ENCODE data around the gene ANKS1A. TPM values are rescaled to one million over a fixed set of nuclear protein-coding genes. Genes with fewer than 3 reads are reported as not detected.

Gene ANKS1A
- total RNA-seq, 1 donor from 2014 or later: 33.5 TPM

DNA sequence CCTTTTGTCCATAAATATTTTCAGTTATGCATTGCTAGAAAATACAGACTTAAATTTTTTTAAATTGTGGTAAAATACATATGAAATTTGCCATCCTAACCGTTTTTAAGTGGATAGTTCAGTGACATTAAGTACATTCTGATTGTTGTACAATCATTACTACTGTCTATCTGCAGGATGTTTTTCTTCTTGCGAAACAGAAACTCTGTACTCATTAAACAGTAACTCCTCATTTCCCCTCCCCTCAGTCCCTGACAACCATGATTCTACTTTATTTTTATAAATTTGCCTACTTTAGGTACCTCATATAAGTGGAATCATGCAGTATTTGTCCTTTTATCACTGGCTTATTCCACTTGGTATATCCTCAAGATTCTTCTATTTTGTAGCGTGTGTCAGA lies 22.5 kb upstream of the ANKS1A start:
- H3K36me3 ChIP-seq: peaks cover 45% of the 10 kb centered on the region
- DNase-seq: no peak
- intact Hi-C loops (cut with micrococcal nuclease): no loop called here

DNA sequence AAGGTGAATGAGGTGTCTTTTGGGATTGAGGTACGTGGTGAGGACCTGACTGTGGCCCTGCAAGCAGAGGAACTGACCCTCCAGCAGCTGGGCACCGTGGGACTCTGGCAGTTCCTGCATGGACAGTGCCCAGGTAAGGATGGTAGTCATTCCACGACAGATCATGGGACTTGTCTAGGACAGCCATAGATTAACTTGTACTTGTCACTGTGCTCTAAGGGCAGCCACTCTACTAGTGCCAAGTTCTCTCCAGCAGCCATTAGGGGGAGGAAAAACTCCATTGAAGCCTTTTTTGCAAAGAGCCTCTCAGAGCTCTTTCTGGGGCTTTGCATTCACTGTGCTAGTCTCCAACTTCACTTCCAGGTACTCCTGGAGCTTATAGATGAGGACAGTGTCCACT lies 21.6 kb upstream of the ANKS1A start:
- no peak for DNase-seq
- H3K4me1 ChIP-seq: peaks cover 41% of the 10 kb centered on the region
- H3K27me3 ChIP-seq (ENCODE audit: low read depth): no peaks in the 10 kb centered on the region
- H3K4me3 ChIP-seq: no peak overlapping the region
- H3K36me3 ChIP-seq: peaks cover 51% of the 10 kb centered on the region
- peak overlapping the region; percentile 78 for H3K27ac ChIP-seq (replicated peaks)
- intact Hi-C loops (cut with micrococcal nuclease): no loop called here
- peak; percentile 47 for TF ChIP-seq CTCF (IDR thresholded peaks at IDR 0.05; ENCODE audit: borderline replicate concordance)
- H3K9me3 ChIP-seq (replicated peaks): no peaks in the 10 kb centered on the region

More for the DNA sequence above, 22.5 kb upstream of the ANKS1A start:
- H3K9me3 ChIP-seq (replicated peaks): no peaks in the 10 kb centered on the region
- H3K4me1 ChIP-seq: peaks cover 41% of the 10 kb centered on the region
- no peak for TF ChIP-seq CTCF (IDR thresholded peaks at IDR 0.05; ENCODE audit: borderline replicate concordance)
- no peak overlapping the region for H3K4me3 ChIP-seq
- peak overlapping the region; percentile 78 for H3K27ac ChIP-seq (replicated peaks)
- no peaks in the 10 kb centered on the region for H3K27me3 ChIP-seq (ENCODE audit: low read depth)

DNA sequence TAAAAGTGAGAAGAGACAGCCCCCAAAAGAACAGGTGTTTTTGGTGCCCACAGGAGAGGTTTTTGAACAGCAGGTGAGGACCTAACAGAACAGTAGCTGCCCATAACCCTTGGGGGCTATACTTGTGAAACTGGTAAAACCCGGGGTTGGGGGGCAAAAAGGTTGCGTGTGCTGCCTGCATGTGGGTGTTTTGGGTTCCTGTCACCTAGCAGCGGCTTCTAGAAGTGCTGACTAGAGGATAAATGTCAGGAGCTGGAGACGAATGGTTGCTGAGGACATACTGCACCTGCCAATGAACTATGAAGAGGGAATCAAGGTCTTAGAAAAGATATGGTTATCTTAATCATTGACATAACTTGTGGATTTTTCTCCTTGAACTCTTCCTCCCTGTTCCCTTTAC lies 17.2 kb upstream of the ANKS1A start:
- Histone ChIP-seq H3K4me3 (no peak overlapping the region), H3K9me3 (replicated peaks) (no peaks in the 10 kb centered on the region), H3K4me1 (peaks cover 13% of the 10 kb centered on the region), H3K27me3 (ENCODE audit: low read depth) (no peaks in the 10 kb centered on the region), H3K36me3 (peaks cover 89% of the 10 kb centered on the region), H3K27ac (replicated peaks) (no peak overlapping the region)
- DNase-seq: no peak
- intact Hi-C loops (cut with micrococcal nuclease): no loop called here
- no peak for TF ChIP-seq CTCF (IDR thresholded peaks at IDR 0.05; ENCODE audit: borderline replicate concordance)

GRCh38 chr6:34872332-34872731 lies 16.7 kb upstream of the ANKS1A start:
- DNase-seq: no peak
- Histone ChIP-seq H3K9me3 (replicated peaks) (no peaks in the 10 kb centered on the region), H3K27me3 (ENCODE audit: low read depth) (no peaks in the 10 kb centered on the region), H3K36me3 (peaks cover 94% of the 10 kb centered on the region), H3K4me1 (peaks cover 9% of the 10 kb centered on the region), H3K27ac (replicated peaks) (no peak overlapping the region), H3K4me3 (no peak overlapping the region)
- no peak for TF ChIP-seq CTCF (IDR thresholded peaks at IDR 0.05; ENCODE audit: borderline replicate concordance)
- intact Hi-C loops (cut with micrococcal nuclease): no loop called here

DNA sequence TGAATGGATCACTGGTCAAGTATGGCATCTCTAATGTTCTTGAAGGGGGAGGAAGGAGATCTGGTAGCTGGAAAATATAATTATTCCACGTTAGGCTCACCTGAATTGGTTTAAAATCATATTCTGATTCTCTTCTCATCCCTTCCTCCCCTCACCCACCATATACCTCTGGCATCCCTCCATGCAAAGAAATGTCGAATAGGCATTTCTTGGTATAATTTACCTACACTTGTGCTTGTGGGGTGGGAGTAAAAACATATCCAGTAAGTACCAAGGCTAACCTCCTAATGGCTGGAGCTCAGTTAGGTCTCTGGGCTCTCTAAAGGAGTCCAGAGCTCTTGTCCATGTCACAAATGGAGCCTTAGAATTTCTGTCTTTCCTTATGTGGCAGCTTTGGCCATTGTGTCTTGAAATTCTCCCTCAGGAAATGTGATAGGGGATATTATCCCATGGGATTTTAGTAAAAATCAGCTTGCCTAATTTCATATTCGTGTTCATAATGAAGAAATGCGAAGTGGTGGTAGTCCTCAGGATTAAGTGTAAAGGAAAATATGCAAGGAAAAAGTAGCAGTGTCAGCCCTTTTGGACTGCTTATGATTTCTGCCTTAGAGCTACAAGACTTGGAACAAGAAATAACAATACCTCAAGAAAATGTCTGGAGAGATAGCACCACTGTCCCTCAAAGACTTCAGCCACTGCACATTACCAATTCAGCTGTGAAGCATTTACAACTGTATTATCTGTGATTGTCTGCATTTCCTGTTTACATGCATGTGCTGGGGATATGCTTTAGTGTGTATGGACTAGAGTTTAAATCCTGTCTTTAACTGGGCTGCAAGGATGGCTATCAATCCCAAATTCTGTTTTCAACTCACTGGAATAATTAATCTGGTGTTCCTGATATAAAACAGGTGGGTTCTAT lies 13.5 kb upstream of the ANKS1A start:
- H3K36me3 ChIP-seq: peaks cover 94% of the 10 kb centered on the region

More for the DNA sequence above, 13.5 kb upstream of the ANKS1A start:
- Histone ChIP-seq H3K27ac (replicated peaks) (no peak overlapping the region), H3K9me3 (replicated peaks) (no peaks in the 10 kb centered on the region), H3K27me3 (ENCODE audit: low read depth) (no peaks in the 10 kb centered on the region), H3K4me3 (no peak overlapping the region), H3K4me1 (no peaks in the 10 kb centered on the region)
- TF ChIP-seq CTCF (IDR thresholded peaks at IDR 0.05; ENCODE audit: borderline replicate concordance): no peak
- intact Hi-C loops (cut with micrococcal nuclease): no loop called here
- no peak for DNase-seq
